Thyroid gland (tissue), 4 donors: ENCODE results near the gene TOMM20L.

Experiments used
- CTCF ChIP-seq, 6 experiments: fragments of 200-600 bp in 3 of 6; fragments of 450-650 bp in 3 of 6; sonication (generic) in 3 of 6; IDR thresholded peaks; one replicate each; pipeline ENCODE4 v1.5.1; 2016 to 2019; ENCODE audit warnings: antibody characterized with exemption in 6 of 6, mild to moderate bottlenecking in 2 of 6, inconsistent platforms in 1 of 6, moderate library complexity in 1 of 6
- POLR2A ChIP-seq, 2 donors: fragments of 450-650 bp; IDR thresholded peaks; one replicate each; pipeline ENCODE4 v1.6.1; 2017; ENCODE audit warnings: antibody characterized with exemption in 2 of 2, mild to moderate bottlenecking in 2 of 2, moderate library complexity in 1 of 2

GRCh38 chr14:58444627-58445026 is 48.9 kb downstream of the TOMM20L start:
- no peak for TF ChIP-seq CTCF (IDR thresholded peaks at IDR 0.05)
- no peak for TF ChIP-seq POLR2A (IDR thresholded peaks at IDR 0.05)
